ENCODE data around the gene ZNF121. TPM values are rescaled to one million over a fixed set of nuclear protein-coding genes. Genes with fewer than 3 reads are reported as not detected.
"Not testable (repeated sequence)": the region's sequence is repeated elsewhere in the genome, so short reads cannot be mapped to it uniquely, and the experiment has no call there.

Gene ZNF121
- total RNA-seq, 2 donors from 2014 or later, result 13.4 to 16.8 TPM

GRCh38 chr19:9615844-9616243 lies 31.5 kb upstream of the ZNF121 start:
- Histone ChIP-seq H3K27ac (no peak overlapping the region), H3K36me3 (peaks cover 85% of the 10 kb centered on the region), H3K27me3 (no peaks in the 10 kb centered on the region), H3K4me1 (peaks cover 0 to 9% of the 10 kb centered on the region in 2 donors), H3K9me3 (peaks cover 13 to 27% of the 10 kb centered on the region in 2 donors), H3K4me3 (no peak overlapping the region)
- no peak for TF ChIP-seq CTCF (IDR thresholded peaks at IDR 0.05)
- DNase-seq (ENCODE audit: low spot score), result no peak

- Histone ChIP-seq H3K4me3 (no peak overlapping the region), H3K4me1 (no peaks in the 10 kb centered on the region), H3K27ac (no peak overlapping the region), H3K36me3 (peaks cover 70% of the 10 kb centered on the region), H3K9me3 (peaks cover 21 to 54% of the 10 kb centered on the region in 2 donors), H3K27me3 (no peaks in the 10 kb centered on the region)
- TF ChIP-seq CTCF (IDR thresholded peaks at IDR 0.05), result no peak
- DNase-seq (ENCODE audit: low spot score), result no peak
These were observed 26.3 kb upstream of the ZNF121 start for GRCh38 chr19:9610484-9611113.

GRCh38 chr19:9608912-9609311 lies 24.6 kb upstream of the ZNF121 start:
- no peak for DNase-seq (ENCODE audit: low spot score)
- Histone ChIP-seq H3K36me3 (peaks cover 53% of the 10 kb centered on the region), H3K9me3 (peaks cover 21 to 54% of the 10 kb centered on the region in 2 donors), H3K4me1 (no peaks in the 10 kb centered on the region), H3K27ac (no peak overlapping the region), H3K27me3 (no peaks in the 10 kb centered on the region), H3K4me3 (no peak overlapping the region)
- TF ChIP-seq CTCF (IDR thresholded peaks at IDR 0.05), result no peak

- no peaks in the 10 kb centered on the region for H3K27me3 ChIP-seq
- no peaks in the 10 kb centered on the region for H3K36me3 ChIP-seq
- H3K4me3 ChIP-seq, result no peak overlapping the region
- TF ChIP-seq CTCF (IDR thresholded peaks at IDR 0.05), result no peak
- peaks cover 0 to 16% of the 10 kb centered on the region in 2 donors for H3K9me3 ChIP-seq
- no peak for DNase-seq (ENCODE audit: low spot score)
- H3K4me1 ChIP-seq, result no peaks in the 10 kb centered on the region
- no peak overlapping the region for H3K27ac ChIP-seq
These were observed 12.7 kb upstream of the ZNF121 start for GRCh38 chr19:9597027-9597426.

- DNase-seq (ENCODE audit: low spot score), result peak; percentile 60
- Histone ChIP-seq H3K9me3 (no peaks in the 10 kb centered on the region), H3K27ac (no peak overlapping the region), H3K36me3 (no peaks in the 10 kb centered on the region), H3K4me1 (peaks cover 0 to 20% of the 10 kb centered on the region in 2 donors), H3K4me3 (no peak overlapping the region), H3K27me3 (no peaks in the 10 kb centered on the region)
- peak; percentile 40 to 66 for TF ChIP-seq CTCF (IDR thresholded peaks at IDR 0.05)
These were observed 2.5 kb upstream of the ZNF121 start for GRCh38 chr19:9586764-9587163.

GRCh38 chr19:9582081-9582725 lies 2.1 kb downstream of the ZNF121 start:
- H3K4me1 ChIP-seq, result peaks cover 0 to 31% of the 10 kb centered on the region in 2 donors
- H3K4me3 ChIP-seq; DNase-seq (ENCODE audit: low spot score); H3K36me3 ChIP-seq; H3K27me3 ChIP-seq; H3K27ac ChIP-seq: not testable (repeated sequence)
- H3K9me3 ChIP-seq, result peaks cover 0 to 15% of the 10 kb centered on the region in 2 donors

Measured in right atrium auricular region (tissue), 2 donors.